Stromal cell of bone marrow (primary cell): ENCODE measurements around the gene ADGRF4.

Source experiments
- DNase-seq: peaks from one replicate; pipeline ENCODE4 v3.0.0-alpha.2; 2012; ENCODE audit warnings: low read depth

ADGRF4 gene, protein sequence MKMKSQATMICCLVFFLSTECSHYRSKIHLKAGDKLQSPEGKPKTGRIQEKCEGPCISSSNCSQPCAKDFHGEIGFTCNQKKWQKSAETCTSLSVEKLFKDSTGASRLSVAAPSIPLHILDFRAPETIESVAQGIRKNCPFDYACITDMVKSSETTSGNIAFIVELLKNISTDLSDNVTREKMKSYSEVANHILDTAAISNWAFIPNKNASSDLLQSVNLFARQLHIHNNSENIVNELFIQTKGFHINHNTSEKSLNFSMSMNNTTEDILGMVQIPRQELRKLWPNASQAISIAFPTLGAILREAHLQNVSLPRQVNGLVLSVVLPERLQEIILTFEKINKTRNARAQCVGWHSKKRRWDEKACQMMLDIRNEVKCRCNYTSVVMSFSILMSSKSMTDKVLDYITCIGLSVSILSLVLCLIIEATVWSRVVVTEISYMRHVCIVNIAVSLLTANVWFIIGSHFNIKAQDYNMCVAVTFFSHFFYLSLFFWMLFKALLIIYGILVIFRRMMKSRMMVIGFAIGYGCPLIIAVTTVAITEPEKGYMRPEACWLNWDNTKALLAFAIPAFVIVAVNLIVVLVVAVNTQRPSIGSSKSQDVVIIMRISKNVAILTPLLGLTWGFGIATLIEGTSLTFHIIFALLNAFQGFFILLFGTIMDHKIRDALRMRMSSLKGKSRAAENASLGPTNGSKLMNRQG

GRCh38 chr6:47698342-47698787, at the start of gene ADGRF4:
Gene ADGRF4 (plus strand): TSS chr6:47698580. CDS start chr6:47707246, 8,666 bp downstream.
- no peak for DNase-seq

DNA sequence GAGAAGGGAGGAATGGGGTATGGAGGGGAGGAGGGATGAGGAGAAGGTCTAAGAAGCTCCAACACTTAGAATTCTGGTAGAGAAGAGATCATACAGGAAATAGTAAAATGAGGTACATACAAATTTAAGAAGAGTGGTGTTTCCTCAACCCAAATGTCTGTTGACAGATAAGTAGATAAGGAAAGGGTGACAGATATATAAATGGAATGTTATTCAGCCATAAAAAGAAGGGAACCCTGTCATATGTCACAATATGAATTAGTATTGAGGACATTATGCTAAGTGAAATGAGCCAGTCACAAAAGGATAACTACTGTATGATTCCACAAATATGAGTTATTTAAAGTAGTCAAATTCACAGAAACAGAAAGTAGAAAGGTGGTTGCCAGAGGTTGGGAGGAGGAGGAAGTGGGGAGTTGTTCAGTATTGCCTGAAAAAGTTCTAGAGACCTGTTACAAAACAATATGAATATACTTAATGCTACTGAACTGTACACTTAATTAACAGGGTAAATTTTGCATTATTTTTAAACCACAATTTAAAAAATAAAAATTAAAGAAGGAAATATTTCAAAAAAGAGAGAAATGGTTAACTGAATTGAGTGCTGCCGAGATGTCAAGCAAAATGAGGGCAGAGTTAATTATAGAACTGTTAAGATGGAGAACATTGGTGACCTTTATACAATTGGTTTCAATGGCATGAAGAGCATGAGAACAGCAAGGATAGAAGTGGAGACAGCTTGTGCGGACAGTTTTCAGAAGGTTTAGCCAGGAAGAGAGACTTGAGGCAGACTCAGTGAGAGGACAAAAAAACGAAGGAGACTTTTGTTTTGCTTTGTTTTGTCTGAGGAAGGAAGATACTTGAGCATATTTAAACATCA, 47.6 kb upstream of the ADGRF4 start:
- no peak for DNase-seq

GRCh38 chr6:47651505-47651944, 46.9 kb upstream of the ADGRF4 start:
- peak; percentile 58 for DNase-seq

DNA sequence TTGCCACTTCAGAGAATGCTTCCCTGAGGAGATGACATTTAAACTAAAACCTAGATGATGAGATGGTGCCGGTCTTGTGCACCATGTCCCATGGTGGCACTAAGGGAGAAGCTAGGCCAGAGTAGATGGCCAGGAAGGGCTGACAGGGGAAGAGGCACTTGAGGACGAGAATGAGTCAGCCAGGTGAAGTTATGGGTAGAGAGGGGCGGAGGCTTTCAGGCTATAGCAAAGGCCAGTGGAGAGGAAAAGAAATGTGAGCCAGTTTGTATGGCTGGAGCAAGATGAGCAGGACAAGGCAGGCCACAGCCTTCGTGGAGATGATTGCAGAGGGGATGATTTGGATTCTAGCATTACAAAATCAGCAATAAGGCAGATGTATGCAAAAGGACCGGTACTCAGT, 44.7 kb upstream of the ADGRF4 start:
- DNase-seq = no peak

GRCh38 chr6:47654255-47654654, 44.1 kb upstream of the ADGRF4 start:
- no peak for DNase-seq

DNA sequence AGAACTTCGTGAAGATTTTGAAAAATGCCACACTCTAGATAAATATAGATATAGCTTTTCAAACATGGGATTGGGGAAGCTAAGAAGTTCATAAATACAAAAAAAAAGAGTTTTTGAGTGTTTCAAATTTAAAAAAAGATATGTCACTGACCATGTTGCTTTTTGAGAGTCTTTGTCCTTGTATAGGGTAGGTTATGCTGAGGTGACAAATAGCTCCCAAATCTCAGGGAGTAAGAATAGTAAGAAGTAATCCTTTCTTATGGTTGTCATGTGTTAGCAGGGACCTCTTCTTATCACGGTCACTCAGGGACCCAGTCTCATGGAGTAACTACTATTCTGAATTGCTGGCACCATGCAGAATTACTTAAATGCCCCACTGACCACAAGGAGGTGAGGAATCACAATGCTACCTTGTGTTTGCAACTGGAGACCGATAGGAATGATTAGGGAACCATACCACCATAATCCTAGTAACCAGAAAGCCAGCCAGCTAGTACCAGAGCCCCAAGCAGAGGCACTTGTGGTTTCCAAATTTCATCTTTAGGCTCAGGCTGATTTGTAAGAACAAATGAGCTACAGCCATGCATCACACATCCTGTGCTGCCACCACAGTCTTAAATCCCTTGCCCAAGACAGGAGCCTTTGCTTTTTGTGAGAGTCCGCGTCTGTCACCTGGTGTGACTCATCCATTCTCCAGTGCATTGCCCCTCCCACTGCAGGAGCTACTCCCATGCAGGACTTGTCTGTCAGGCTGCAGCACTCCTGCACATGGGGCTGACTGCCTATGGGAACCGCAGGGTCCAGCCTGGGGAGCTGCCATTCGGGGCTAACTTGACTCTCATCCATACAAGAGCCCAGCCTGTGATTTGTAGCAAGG, 42.4 kb upstream of the ADGRF4 start:
- DNase-seq = no peak

DNA sequence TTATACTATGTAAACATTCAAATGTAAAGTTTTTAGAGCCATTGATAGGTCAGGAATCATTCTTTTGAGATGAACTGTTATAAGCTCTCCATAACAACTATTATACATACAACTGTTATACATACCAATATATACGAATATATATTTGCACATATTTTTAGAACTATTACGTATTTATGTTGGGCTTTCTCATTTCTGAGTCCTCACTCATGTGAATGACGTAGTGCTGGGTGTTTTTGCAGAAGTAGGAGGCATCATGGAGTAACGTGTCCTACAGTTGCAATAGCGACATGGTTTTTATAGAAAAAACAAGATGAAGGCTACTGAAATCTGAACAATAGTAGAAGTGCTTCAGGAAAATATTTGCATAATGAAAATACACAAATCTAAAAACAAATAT, 36.4 kb upstream of the ADGRF4 start:
- no peak for DNase-seq

- no peak for DNase-seq
Observed at GRCh38 chr6:47663462-47664216, 34.7 kb upstream of the ADGRF4 start.

DNA sequence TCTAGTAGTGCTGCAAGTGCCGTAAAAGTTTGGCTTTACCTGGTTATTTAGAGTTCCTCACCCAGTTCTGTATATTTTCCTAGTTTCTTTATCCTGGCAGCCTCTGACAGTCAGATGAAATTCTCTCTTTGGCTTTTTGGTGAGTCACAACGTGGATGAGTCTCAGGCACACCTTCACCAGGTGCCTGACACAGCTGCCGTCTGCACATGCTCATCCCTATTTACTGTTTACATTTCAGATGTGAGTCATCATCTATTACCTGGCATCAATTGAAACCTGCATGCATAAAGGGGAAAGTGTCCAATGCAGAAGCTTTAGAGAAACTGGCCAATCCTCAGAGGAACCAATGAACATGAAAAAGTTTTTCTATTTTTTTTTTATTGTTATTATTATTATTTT, 33.3 kb upstream of the ADGRF4 start:
- DNase-seq = no peak

DNA sequence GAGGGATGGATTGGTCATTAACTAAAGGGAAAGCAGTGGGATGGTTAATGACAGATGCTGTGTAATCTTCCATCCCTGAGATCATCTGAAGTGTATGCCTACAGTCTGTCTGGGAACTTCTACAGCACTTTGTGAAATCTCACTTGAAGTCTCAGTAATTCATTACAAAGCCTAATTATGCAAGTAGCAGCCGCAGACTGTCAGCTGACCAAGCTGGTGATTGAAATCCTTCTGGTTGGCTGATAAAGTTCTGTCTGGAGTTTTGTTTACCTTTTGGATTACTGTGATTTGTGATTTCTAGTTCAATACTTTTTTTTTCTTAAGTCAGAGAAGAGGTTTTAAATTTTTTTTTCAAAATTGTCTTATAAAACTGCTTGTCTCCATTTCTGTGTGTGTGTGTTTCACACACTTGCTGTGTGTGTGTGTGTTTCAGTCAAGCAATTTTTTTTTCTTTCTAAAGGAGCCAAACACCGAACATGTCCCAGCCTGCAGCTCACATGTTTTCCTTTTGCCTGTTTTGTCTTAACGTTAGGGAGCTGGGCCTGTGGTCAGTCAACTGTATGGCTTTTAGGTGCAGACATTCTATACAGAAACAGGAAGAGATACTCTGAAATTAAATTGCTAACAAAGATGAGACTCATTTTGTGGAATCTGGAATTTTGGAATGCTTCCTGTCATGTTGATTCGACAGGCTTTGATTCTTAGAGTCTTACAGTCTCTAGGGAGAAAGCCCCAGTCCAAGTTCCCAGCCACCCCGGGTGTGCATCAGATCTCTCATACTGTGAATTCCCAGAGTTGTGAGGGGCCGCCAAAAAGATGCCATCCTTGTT, 28.5 kb upstream of the ADGRF4 start:
- DNase-seq = no peak

- DNase-seq = no peak
Observed at GRCh38 chr6:47670851-47671250, 27.5 kb upstream of the ADGRF4 start.

DNA sequence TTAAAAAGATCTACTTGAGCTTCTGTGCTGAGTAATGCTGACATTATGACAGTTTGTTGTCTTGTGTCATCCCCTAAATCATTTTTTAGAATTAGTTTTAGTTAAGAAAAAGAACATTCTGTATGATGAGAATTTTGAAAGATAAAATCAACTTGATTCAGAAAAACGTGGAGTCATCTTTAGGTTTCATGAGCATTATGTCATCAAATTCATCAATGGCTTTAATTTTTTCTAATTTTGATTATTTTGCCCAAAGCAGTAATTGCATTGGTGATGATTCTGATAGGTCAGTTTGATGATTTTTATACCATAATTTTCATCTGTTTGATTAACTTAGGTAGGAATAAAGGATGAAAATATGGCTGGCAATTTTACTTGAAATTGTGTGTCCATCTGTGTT, 26.6 kb upstream of the ADGRF4 start:
- no peak for DNase-seq

DNA sequence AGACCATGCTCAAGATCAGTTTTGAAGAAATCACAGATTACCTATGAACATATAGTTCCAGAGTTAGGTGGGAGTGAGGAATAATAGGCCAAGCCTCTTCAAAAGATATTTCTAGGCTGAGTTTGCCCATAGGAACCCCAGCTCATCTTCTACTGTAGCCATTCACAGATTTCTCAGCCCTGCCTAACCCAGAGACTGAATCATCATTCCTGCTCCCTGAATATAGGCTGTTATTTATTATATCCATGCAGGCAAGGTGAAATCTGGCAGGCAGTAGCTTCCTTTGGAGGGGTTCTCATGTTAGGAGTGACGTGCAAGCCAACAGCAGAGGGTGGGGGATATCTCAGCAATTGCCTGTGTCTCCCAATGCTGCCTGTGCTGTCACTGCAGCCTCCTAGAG, 25.6 kb upstream of the ADGRF4 start:
- no peak for DNase-seq

- no peak for DNase-seq
Observed at GRCh38 chr6:47674673-47675072, 23.7 kb upstream of the ADGRF4 start.

DNA sequence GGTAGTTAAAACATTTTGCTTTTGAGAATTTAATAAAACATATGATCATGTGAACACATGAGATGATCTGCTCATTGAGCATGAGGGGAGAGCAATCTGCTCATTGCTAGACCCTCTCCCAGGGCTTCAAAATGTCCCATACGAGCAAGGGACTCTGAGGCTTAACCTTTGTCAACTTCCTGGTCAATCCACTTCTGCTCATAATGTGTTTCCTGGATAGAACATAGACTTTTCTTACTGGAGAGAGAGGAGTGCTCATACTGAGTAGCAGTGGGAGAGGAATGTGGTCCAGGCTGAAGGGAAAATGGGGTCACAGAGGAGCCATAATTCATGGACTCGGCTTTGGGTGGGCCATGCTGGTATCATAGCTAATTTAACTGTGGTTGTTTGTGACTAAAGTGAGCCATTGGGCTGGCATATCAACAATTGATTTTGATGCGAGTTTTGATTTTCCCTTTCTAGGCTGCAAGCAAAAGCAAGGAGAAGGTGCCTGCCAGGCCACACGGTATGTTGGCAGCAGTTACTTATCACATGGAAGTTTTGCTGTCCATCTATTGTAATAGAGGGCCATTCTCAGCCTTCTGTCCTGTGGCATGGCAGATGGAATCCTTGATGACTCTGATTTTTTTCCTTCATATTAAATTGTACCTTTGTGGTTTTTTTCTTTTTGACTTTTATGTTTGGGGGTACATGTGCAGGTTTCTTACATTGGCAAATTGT, 20.8 kb upstream of the ADGRF4 start:
- DNase-seq = no peak

- DNase-seq = no peak
Observed at GRCh38 chr6:47678739-47679138, 19.6 kb upstream of the ADGRF4 start.

GRCh38 chr6:47679322-47679906, 19.0 kb upstream of the ADGRF4 start:
- no peak for DNase-seq

- DNase-seq = no peak
Observed at GRCh38 chr6:47680051-47680450, 18.3 kb upstream of the ADGRF4 start.

DNA sequence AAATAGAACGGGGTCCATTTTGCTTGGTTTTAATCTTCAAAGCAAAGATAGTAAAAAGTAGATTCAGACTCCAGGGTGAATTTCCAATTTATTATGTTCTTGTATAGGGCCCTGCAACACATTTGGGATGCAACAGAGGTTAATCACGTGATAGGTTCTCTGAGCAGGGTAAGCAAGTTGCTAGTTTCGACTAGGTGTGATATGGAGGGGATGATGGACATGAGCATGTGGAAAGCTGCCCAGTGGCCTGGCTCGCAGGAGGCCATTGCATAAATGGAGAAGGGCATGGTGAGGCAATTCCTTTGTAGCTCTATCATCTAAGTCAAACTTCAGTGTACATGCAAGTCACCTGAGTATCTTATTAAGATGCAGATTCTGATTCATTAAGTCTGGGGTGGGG, 17.7 kb upstream of the ADGRF4 start:
- DNase-seq = no peak
